HCT116 (cell line): ENCODE results near the gene PKP3. TPM values are rescaled to one million over a fixed set of nuclear protein-coding genes. Genes with fewer than 3 reads are reported as not detected.

Source experiments
- ATAC-seq: fragments of 200-7000 bp; cut with Tn5 transposase; 2 replicates; pipeline ENCODE4 v1.9.1; 2020; ENCODE audit warnings: mild to moderate bottlenecking, moderate library complexity
- BruUV-seq: library from RNA; stranded (reverse); fragments of 400-500 nt; replicated peaks from 2 replicates; lab custom pipeline; 2021; lab: Mats Ljungman, UMichigan
- CTCF ChIA-PET: fragments of 300-600 bp; sonication (Branson Sonifier 250); formaldehyde crosslinking; loops from one replicate; lab custom pipeline; 2021; ENCODE audit warnings: antibody characterized with exemption; lab: Charles Lee
- POLR2A ChIA-PET: fragments of 300-600, 350-600 bp; sonication (Branson Sonifier 250); formaldehyde crosslinking; loops from one replicate; lab custom pipeline; 2021; ENCODE audit warnings: antibody characterized with exemption; lab: Charles Lee
- RAD21 ChIA-PET, 2 experiments: fragments of 300-600 bp; sonication (Branson Sonifier 250); formaldehyde crosslinking; loops; one replicate each; lab custom pipeline; 2023; ENCODE audit warnings: low total read pairs in 2 of 2; ENCODE audit not compliant: uncharacterized antibody in 2 of 2, unreplicated experiment in 2 of 2, low non-redundant PET in 1 of 2; lab: Charles Lee
- DNase-seq: peaks from one replicate; pipeline ENCODE4 v3.0.0-alpha.2; 2010; ENCODE audit warnings: low read depth, low spot score
- H2AFZ ChIP-seq: fragments of 200-600 bp; shearing (Covaris generic), sonication (generic); 2 replicates; pipeline ENCODE4 v1.6.1; 2017; ENCODE audit warnings: low read depth, mixed run types, mixed read lengths, antibody characterized with exemption, low read length; ENCODE audit not compliant: poor library complexity, severe bottlenecking
- H3K27ac ChIP-seq: 2 replicates; pipeline ENCODE4 v1.5.1; 2012; ENCODE audit warnings: low read depth, low read length
- H3K27me3 ChIP-seq: fragments of 200-600 bp; sonication (generic); 2 replicates; pipeline ENCODE4 v1.6.1; 2016; ENCODE audit warnings: mixed run types, low read length, mixed read lengths; ENCODE audit not compliant: insufficient read depth
- H3K36me3 ChIP-seq, 2 experiments: fragments of 200-500 bp in 1 of 2; fragments of 200-600 bp in 1 of 2; sonication (Bioruptor generic) in 1 of 2; sonication (generic) in 1 of 2; 2 replicates each; pipeline versions ENCODE4 v1.5.1 to v1.6.1; 2014 to 2016; ENCODE audit warnings: low read length in 2 of 2, inconsistent platforms in 1 of 2, mixed read lengths in 1 of 2, mixed run types in 1 of 2; ENCODE audit not compliant: insufficient read depth in 2 of 2, control insufficient read depth in 1 of 2
- H3K4me1 ChIP-seq, 2 experiments: fragments of 200-600 bp in 1 of 2; sonication (generic) in 1 of 2; 2 replicates each; pipeline versions ENCODE4 v1.5.1 to v1.6.1; 2012 to 2017; ENCODE audit warnings: low read length in 2 of 2, inconsistent platforms in 1 of 2, mild to moderate bottlenecking in 1 of 2, mixed read lengths in 1 of 2, mixed run types in 1 of 2, moderate library complexity in 1 of 2; ENCODE audit not compliant: insufficient read depth in 2 of 2, control insufficient read depth in 1 of 2
- H3K4me2 ChIP-seq: fragments of 200-600 bp; sonication (generic); 2 replicates; pipeline ENCODE4 v1.6.1; 2017; ENCODE audit warnings: mixed run types, low read length, mixed read lengths
- H3K4me3 ChIP-seq, 2 experiments: fragments of 200-600 bp in 1 of 2; sonication (generic) in 1 of 2; replicated peaks in 1 of 2; 2 replicates each; pipeline ENCODE4 v1.5.1; 2011 to 2016; ENCODE audit warnings: low read length in 2 of 2, control low read depth in 1 of 2, low read depth in 1 of 2, mild to moderate bottlenecking in 1 of 2, mixed read lengths in 1 of 2, mixed run types in 1 of 2
- H3K79me2 ChIP-seq: fragments of 200-600 bp; sonication (generic); 2 replicates; pipeline ENCODE4 v1.6.1; 2017; ENCODE audit warnings: mild to moderate bottlenecking, mixed run types, low read length, moderate library complexity, mixed read lengths; ENCODE audit not compliant: insufficient read depth
- H3K9ac ChIP-seq: fragments of 200-600 bp; sonication (generic); 2 replicates; pipeline ENCODE4 v1.6.1; 2016; ENCODE audit warnings: low read length, mixed read lengths
- H3K9me2 ChIP-seq: fragments of 200-600 bp; sonication (generic), shearing (Covaris generic); 2 replicates; pipeline ENCODE4 v1.6.1; 2017; ENCODE audit warnings: mixed run types, mild to moderate bottlenecking, moderate library complexity; ENCODE audit not compliant: insufficient read depth
- H3K9me3 ChIP-seq, 2 experiments: fragments of 200-500 bp in 1 of 2; fragments of 200-600 bp in 1 of 2; sonication (Bioruptor generic) in 1 of 2; sonication (generic) in 1 of 2; 2 replicates each; pipeline ENCODE4 v1.6.1; 2014 to 2017; ENCODE audit warnings: low read length in 2 of 2, mixed read lengths in 2 of 2, inconsistent platforms in 1 of 2, low read depth in 1 of 2, mild to moderate bottlenecking in 1 of 2, mixed run types in 1 of 2, moderate library complexity in 1 of 2; ENCODE audit not compliant: control insufficient read depth in 1 of 2, insufficient read depth in 1 of 2
- H4K20me1 ChIP-seq: fragments of 200-600 bp; sonication (generic), shearing (Covaris generic); 2 replicates; pipeline ENCODE4 v1.6.1; 2017; ENCODE audit warnings: mixed run types, mild to moderate bottlenecking, moderate library complexity; ENCODE audit not compliant: insufficient read depth
- CBX3 ChIP-seq: IDR thresholded peaks from 2 replicates; pipeline ENCODE4 v1.6.1; 2012; ENCODE audit warnings: low read depth
- CTCF ChIP-seq, 3 experiments: fragments of 200-600 bp in 1 of 3; sonication (generic) in 1 of 3; IDR thresholded peaks in 2 of 3; conservative IDR thresholded peaks in 1 of 3; 2 replicates each; pipeline ENCODE4 v1.5.1; 2012 to 2017; ENCODE audit warnings: low read depth in 2 of 3, low read length in 2 of 3, antibody characterized with exemption in 1 of 3, borderline replicate concordance in 1 of 3, control low read depth in 1 of 3, mild to moderate bottlenecking in 1 of 3, mixed read lengths in 1 of 3, mixed run types in 1 of 3, moderate library complexity in 1 of 3; ENCODE audit not compliant: insufficient read depth in 1 of 3
- EGR1 ChIP-seq: IDR thresholded peaks from 2 replicates; pipeline ENCODE4 v1.6.1; 2012; ENCODE audit warnings: low read depth
- ELF1 ChIP-seq: IDR thresholded peaks from 2 replicates; pipeline ENCODE4 v1.6.1; 2012; ENCODE audit warnings: low read depth, borderline replicate concordance
- EZH2 ChIP-seq: fragments of 200-600 bp; sonication (generic); IDR thresholded peaks from 2 replicates; pipeline ENCODE4 v1.6.1; 2017; ENCODE audit warnings: antibody characterized with exemption, mixed run types
- JUND ChIP-seq: IDR thresholded peaks from 2 replicates; pipeline ENCODE4 v1.6.1; 2012
- MAX ChIP-seq: IDR thresholded peaks from 2 replicates; pipeline ENCODE4 v1.6.1; 2012
- POLR2AphosphoS5 ChIP-seq: IDR thresholded peaks from 2 replicates; pipeline ENCODE4 v1.6.1; 2011; ENCODE audit warnings: mild to moderate bottlenecking, low read depth, low read length, moderate library complexity
- REST ChIP-seq: IDR thresholded peaks from 2 replicates; pipeline ENCODE4 v1.6.1; 2012; ENCODE audit warnings: low read depth
- TCF7L2 ChIP-seq: IDR thresholded peaks from 2 replicates; pipeline ENCODE4 v1.7.0; 2011; ENCODE audit warnings: borderline replicate concordance, inconsistent platforms; ENCODE audit not compliant: insufficient read depth, insufficient read length; ENCODE audit errors: extremely low read depth
- ZBTB33 ChIP-seq: IDR thresholded peaks from 2 replicates; pipeline ENCODE4 v1.6.1; 2011; ENCODE audit warnings: mild to moderate bottlenecking, low read length, moderate library complexity; ENCODE audit not compliant: insufficient replicate concordance; ENCODE audit errors: extremely low read depth
- intact Hi-C: fragments of 100-400 bp; cut with micrococcal nuclease; formaldehyde crosslinking; loops from 2 replicates; pipeline ENCODE4 v1.10.0; 2022
- total RNA-seq: library from RNA; stranded (reverse); gene quantifications from one replicate; pipeline ENCODE4 v1.2.1, GENCODE V29; 2021; ENCODE audit not compliant: unreplicated experiment

The PKP3 gene
- total RNA-seq, 1 experiment from 2014 or later = 157 TPM

GRCh38 chr11:438101-438844 lies 44.3 kb downstream of the PKP3 start:
- no peak for TF ChIP-seq EZH2
- no peak for TF ChIP-seq ZBTB33
- TF ChIP-seq MAX = no peak
- TF ChIP-seq POLR2AphosphoS5 = no peak
- TF ChIP-seq JUND = no peak
- TF ChIP-seq CBX3 = no peak
- no peak for TF ChIP-seq CTCF (IDR thresholded peaks at IDR 0.05 in 2 of 3, conservative IDR thresholded peaks at IDR 0.05 in 1 of 3; ENCODE audit: borderline replicate concordance in 1 of 3, insufficient read depth in 1 of 3, low read depth in 2 of 3, low read length in 2 of 3)
- TF ChIP-seq ELF1 = no peak
- no peak for TF ChIP-seq EGR1
- no peak for TF ChIP-seq REST
- TF ChIP-seq TCF7L2 = no peak
- ChIA-PET CTCF (no interaction called here), RAD21 (no interaction called here)

More at GRCh38 chr11:438101-438844, 44.3 kb downstream of the PKP3 start:
- no peak overlapping the region for H3K9ac ChIP-seq
- ATAC-seq (no peak), DNase-seq (no peak)
- intact Hi-C loops = no loop called here
- H3K27me3 ChIP-seq = no peaks in the 10 kb centered on the region
- H4K20me1 ChIP-seq = no peaks in the 10 kb centered on the region
- H3K9me2 ChIP-seq = no peaks in the 10 kb centered on the region
- no peaks in the 10 kb centered on the region; a peak in 1 of 4 replicates for H3K9me3 ChIP-seq
- peaks cover 5 to 17% of the 10 kb centered on the region in 2 experiments; a peak in 3 of 4 replicates for H3K4me1 ChIP-seq
- H3K79me2 ChIP-seq = peaks cover 14% of the 10 kb centered on the region; the same call in 1 of the 2 replicates
- H2AFZ ChIP-seq = no peak overlapping the region
- no TSS peak for BruUV-seq
- no peak overlapping the region for H3K27ac ChIP-seq
- POLR2A ChIA-PET = interaction anchor here (0.6 kb wide), 1 partner anchor 9 kb away, joined by 3 read pairs; no protein-coding TSS in a partner anchor
- no peak overlapping the region for H3K4me3 ChIP-seq
- no peak overlapping the region for H3K4me2 ChIP-seq
- no peaks in the 10 kb centered on the region for H3K36me3 ChIP-seq
